ENCODE data around the gene LIN7B. TPM values are rescaled to one million over a fixed set of nuclear protein-coding genes. Genes with fewer than 3 reads are reported as not detected.

Gene LIN7B
- total RNA-seq, 1 donor from 2014 or later: 9.8 TPM

- H3K9me3 Mint-ChIP-seq: no peaks in the 10 kb centered on the region
- peak in 1 of 2 experiments; percentile 75 for DNase-seq (ENCODE audit: low spot score in 2 of 2, unreplicated experiment in 2 of 2)
- no peaks in the 10 kb centered on the region for H3K36me3 Mint-ChIP-seq
Measured at GRCh38 chr19:49114630-49115363, 627 bp downstream of the LIN7B start.

GRCh38 chr19:49116544-49116943 lies 2.4 kb downstream of the LIN7B start:
- H3K27me3 Mint-ChIP-seq (ENCODE audit: low read depth): peaks cover 13% of the 10 kb centered on the region
- DNase-seq (ENCODE audit: low spot score in 2 of 2, unreplicated experiment in 2 of 2): no peak
- no peaks in the 10 kb centered on the region for H3K9me3 Mint-ChIP-seq
- H3K27ac Mint-ChIP-seq: peak overlapping the region; percentile 15
- peaks cover 38% of the 10 kb centered on the region for H3K4me1 Mint-ChIP-seq
- no peaks in the 10 kb centered on the region for H3K36me3 Mint-ChIP-seq
- peak overlapping the region; percentile 54 for H3K4me3 Mint-ChIP-seq
- TF ChIP-seq CTCF (IDR thresholded peaks at IDR 0.05; ENCODE audit: unreplicated experiment): no peak

More at GRCh38 chr19:49114630-49115363, 627 bp downstream of the LIN7B start:
- Mint-ChIP-seq H3K27me3 (ENCODE audit: low read depth) (peaks cover 1% of the 10 kb centered on the region), H3K27ac (peak overlapping the region; percentile 80), H3K4me1 (peaks cover 29% of the 10 kb centered on the region), H3K4me3 (peak overlapping the region; percentile 77)
- TF ChIP-seq CTCF (IDR thresholded peaks at IDR 0.05; ENCODE audit: unreplicated experiment): no peak

- no peak for TF ChIP-seq CTCF (IDR thresholded peaks at IDR 0.05; ENCODE audit: unreplicated experiment)
- Mint-ChIP-seq H3K27ac (peak overlapping the region; percentile 91), H3K4me1 (peaks cover 36% of the 10 kb centered on the region), H3K27me3 (ENCODE audit: low read depth) (peaks cover 18% of the 10 kb centered on the region), H3K4me3 (peak overlapping the region; percentile 76), H3K9me3 (no peaks in the 10 kb centered on the region), H3K36me3 (no peaks in the 10 kb centered on the region)
- no peak for DNase-seq (ENCODE audit: low spot score in 2 of 2, unreplicated experiment in 2 of 2)
Measured at GRCh38 chr19:49117677-49118564, 3.8 kb downstream of the LIN7B start.

DNA sequence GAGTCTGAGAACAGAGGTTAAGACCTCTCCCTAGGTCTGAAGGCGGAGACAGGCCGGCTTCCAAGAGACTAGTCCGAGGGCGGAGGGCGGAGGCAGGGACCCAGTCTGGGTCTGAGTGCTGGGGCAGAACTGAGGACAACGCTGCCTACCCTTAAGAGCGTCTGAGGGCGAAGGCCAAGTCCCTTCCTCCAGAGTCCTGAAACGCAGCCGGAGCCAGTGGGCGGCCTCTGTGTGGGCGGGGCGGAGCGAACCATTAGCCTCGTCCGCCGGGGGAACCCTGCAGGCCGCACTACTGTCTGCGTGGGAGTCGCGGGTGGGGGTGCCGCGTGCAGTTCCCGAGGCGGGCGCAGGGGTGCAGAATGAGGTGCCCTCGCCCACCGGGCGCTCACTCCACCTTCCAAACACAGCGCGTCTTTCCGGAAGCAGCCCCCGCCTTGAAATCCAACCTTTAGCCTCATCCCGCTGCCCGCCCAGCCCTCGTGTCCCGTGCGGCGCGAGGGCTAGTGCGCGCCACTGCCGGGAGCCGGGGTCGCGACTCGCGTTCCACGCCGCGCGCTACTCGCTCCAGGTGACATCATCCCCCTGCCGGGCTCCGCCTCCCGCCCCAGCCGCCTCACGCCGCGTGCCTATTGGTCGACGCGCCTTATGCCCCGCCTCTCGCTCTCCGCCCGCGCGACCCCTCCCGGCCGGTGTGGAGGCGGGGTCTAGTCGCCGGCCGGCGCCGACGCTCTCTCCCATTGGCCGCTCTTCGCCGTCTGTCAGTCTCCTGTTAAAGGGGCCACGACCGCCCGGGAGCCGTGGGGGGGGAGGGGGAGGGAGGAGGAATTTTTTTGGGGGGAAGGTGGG lies 4.6 kb downstream of the LIN7B start, which contains the start of gene C19orf73:
C19orf73 (minus strand) TSS at position 579 of the 846 bp plus-strand sequence; CDS start at position 458, 121 bp downstream.
- H3K4me1 Mint-ChIP-seq: peaks cover 31% of the 10 kb centered on the region
- DNase-seq (ENCODE audit: low spot score in 2 of 2, unreplicated experiment in 2 of 2): peak; percentile 93 to 97
- H3K27me3 Mint-ChIP-seq (ENCODE audit: low read depth): peaks cover 23% of the 10 kb centered on the region
- no peaks in the 10 kb centered on the region for H3K36me3 Mint-ChIP-seq
- H3K4me3 Mint-ChIP-seq: peak within 1 kb of the TSS; percentile 76
- peak within 1 kb of the TSS; percentile 91 for H3K27ac Mint-ChIP-seq
- no peak for TF ChIP-seq CTCF (IDR thresholded peaks at IDR 0.05; ENCODE audit: unreplicated experiment)
- H3K9me3 Mint-ChIP-seq: no peaks in the 10 kb centered on the region

Data from mesothelial cell of epicardium (in vitro differentiated cells).